Measurements from ENCODE around the gene KIDINS220. TPM values are rescaled to one million over a fixed set of nuclear protein-coding genes. Genes with fewer than 3 reads are reported as not detected.

Gene KIDINS220
- total and polyA plus RNA-seq, 2 donors (not counting 1 experiment from before 2014, with no cell fraction given), result 58.0 to 110 TPM

GRCh38 chr2:8728305-8729015 lies 109.0 kb downstream of the KIDINS220 start:
- H3K79me2 ChIP-seq (ENCODE audit: control insufficient read depth, insufficient read depth, low read length), result no peaks in the 10 kb centered on the region

GRCh38 chr2:8725838-8726237 lies 111.6 kb downstream of the KIDINS220 start:
- no peak overlapping the region for H2AFZ ChIP-seq (ENCODE audit: low read length)
- H3K79me2 ChIP-seq (ENCODE audit: control insufficient read depth, insufficient read depth, low read length), result no peaks in the 10 kb centered on the region
- H3K9ac ChIP-seq (ENCODE audit: insufficient read depth, low read length), result no peak overlapping the region
- no peak for DNase-seq (ENCODE audit: low read depth in 2 of 2)
- H4K20me1 ChIP-seq (ENCODE audit: control insufficient read depth, extremely low read depth, insufficient read depth, low read length), result no peaks in the 10 kb centered on the region
- no peak for TF ChIP-seq CTCF (conservative IDR thresholded peaks at IDR 0.05 in 1 of 2, IDR thresholded peaks at IDR 0.05 in 1 of 2; ENCODE audit: low read depth in 1 of 2, low read length in 2 of 2)
- TF ChIP-seq EZH2 (IDR thresholded peaks at IDR 0.05; ENCODE audit: low read length, missing control alignments), result no peak
- no peaks in the 10 kb centered on the region for H3K4me1 ChIP-seq (ENCODE audit: control insufficient read depth, extremely low read depth, insufficient read depth, low read length)
- H3K27me3 ChIP-seq (ENCODE audit: control insufficient read depth, insufficient read depth, low read length), result no peaks in the 10 kb centered on the region
- no peaks in the 10 kb centered on the region for H3K9me3 ChIP-seq (ENCODE audit: control insufficient read depth, insufficient read depth, low read depth, low read length)
- no peak overlapping the region for H3K4me2 ChIP-seq (ENCODE audit: extremely low read depth, insufficient read depth, low read length)
- no peak overlapping the region for H3K27ac ChIP-seq (ENCODE audit: insufficient read depth, low read length)
- no peaks in the 10 kb centered on the region for H3K36me3 ChIP-seq (ENCODE audit: control insufficient read depth, insufficient read depth, low read length)
- no peak overlapping the region for H3K4me3 ChIP-seq (replicated peaks in 1 of 4; ENCODE audit: control extremely low read depth in 1 of 4, insufficient read depth in 1 of 4, low read depth in 3 of 4, low read length in 4 of 4)

More at GRCh38 chr2:8728305-8729015, 109.0 kb downstream of the KIDINS220 start:
- no peak for TF ChIP-seq CTCF (conservative IDR thresholded peaks at IDR 0.05 in 1 of 2, IDR thresholded peaks at IDR 0.05 in 1 of 2; ENCODE audit: low read depth in 1 of 2, low read length in 2 of 2)
- no peak for TF ChIP-seq EZH2 (IDR thresholded peaks at IDR 0.05; ENCODE audit: low read length, missing control alignments)
- Histone ChIP-seq H2AFZ (ENCODE audit: low read length) (no peak overlapping the region), H3K4me1 (ENCODE audit: control insufficient read depth, extremely low read depth, insufficient read depth, low read length) (no peaks in the 10 kb centered on the region), H3K27me3 (ENCODE audit: control insufficient read depth, insufficient read depth, low read length) (no peaks in the 10 kb centered on the region), H3K4me2 (ENCODE audit: extremely low read depth, insufficient read depth, low read length) (no peak overlapping the region), H3K9ac (ENCODE audit: insufficient read depth, low read length) (no peak overlapping the region), H3K36me3 (ENCODE audit: control insufficient read depth, insufficient read depth, low read length) (peaks cover 6% of the 10 kb centered on the region), H4K20me1 (ENCODE audit: control insufficient read depth, extremely low read depth, insufficient read depth, low read length) (no peaks in the 10 kb centered on the region), H3K27ac (ENCODE audit: insufficient read depth, low read length) (no peak overlapping the region), H3K4me3 (replicated peaks in 1 of 4; ENCODE audit: control extremely low read depth in 1 of 4, insufficient read depth in 1 of 4, low read depth in 3 of 4, low read length in 4 of 4) (no peak overlapping the region), H3K9me3 (ENCODE audit: control insufficient read depth, insufficient read depth, low read depth, low read length) (no peaks in the 10 kb centered on the region)
- DNase-seq (ENCODE audit: low read depth in 2 of 2), result no peak

DNA sequence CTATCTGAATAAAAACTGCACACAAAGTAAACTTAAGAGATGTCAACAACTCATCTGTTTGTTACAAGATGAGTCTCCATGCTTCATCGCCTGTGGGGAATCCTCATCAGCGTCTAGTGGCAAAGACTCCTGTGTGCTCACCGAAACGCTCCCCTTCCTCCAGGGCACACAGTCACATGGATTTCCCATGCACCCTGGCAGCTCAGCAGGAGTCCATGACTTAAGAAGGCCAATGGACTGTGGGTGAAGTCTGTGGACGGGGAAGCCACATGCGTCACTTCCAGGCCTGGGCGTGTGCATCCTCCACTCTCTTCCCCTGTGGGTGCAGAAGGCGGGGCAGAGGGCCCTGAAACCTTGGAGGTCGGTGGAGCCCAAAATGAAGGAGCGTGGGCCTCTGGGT lies 114.4 kb downstream of the KIDINS220 start:
- Histone ChIP-seq H3K9ac (ENCODE audit: insufficient read depth, low read length) (no peak overlapping the region), H3K79me2 (ENCODE audit: control insufficient read depth, insufficient read depth, low read length) (no peaks in the 10 kb centered on the region), H3K27ac (ENCODE audit: insufficient read depth, low read length) (no peak overlapping the region), H2AFZ (ENCODE audit: low read length) (no peak overlapping the region), H3K4me2 (ENCODE audit: extremely low read depth, insufficient read depth, low read length) (no peak overlapping the region), H3K9me3 (ENCODE audit: control insufficient read depth, insufficient read depth, low read depth, low read length) (no peaks in the 10 kb centered on the region), H3K36me3 (ENCODE audit: control insufficient read depth, insufficient read depth, low read length) (no peaks in the 10 kb centered on the region), H4K20me1 (ENCODE audit: control insufficient read depth, extremely low read depth, insufficient read depth, low read length) (no peaks in the 10 kb centered on the region), H3K4me1 (ENCODE audit: control insufficient read depth, extremely low read depth, insufficient read depth, low read length) (no peaks in the 10 kb centered on the region), H3K4me3 (replicated peaks in 1 of 4; ENCODE audit: control extremely low read depth in 1 of 4, insufficient read depth in 1 of 4, low read depth in 3 of 4, low read length in 4 of 4) (no peak overlapping the region), H3K27me3 (ENCODE audit: control insufficient read depth, insufficient read depth, low read length) (no peaks in the 10 kb centered on the region)
- DNase-seq (ENCODE audit: low read depth in 2 of 2), result no peak
- no peak for TF ChIP-seq EZH2 (IDR thresholded peaks at IDR 0.05; ENCODE audit: low read length, missing control alignments)
